CD4-positive, CD25-positive, alpha-beta regulatory T cell (primary cell): ENCODE measurements around the gene OGT. TPM values are rescaled to one million over a fixed set of nuclear protein-coding genes. Genes with fewer than 3 reads are reported as not detected.
"Not testable (repeated sequence)": the region's sequence is repeated elsewhere in the genome, so short reads cannot be mapped to it uniquely, and the experiment has no call there.

Experiments
- ATAC-seq, 2 donors: fragments of 150-1000 bp; cut with Tn5 transposase; one replicate each; pipeline ENCODE4 v1.10.0; 2021; ENCODE audit warnings: low read depth in 2 of 2, moderate number of reproducible peaks in 2 of 2, moderate library complexity in 1 of 2
- DNase-seq, 3 donors: peaks; one replicate each; pipeline versions ENCODE4 v3.0.0 to v3.0.0-alpha.2; 2012 to 2022; ENCODE audit warnings: mixed read lengths in 1 of 3
- H3K27ac ChIP-seq: one replicate; pipeline ENCODE4 v1.7.0; 2013; ENCODE audit warnings: mild to moderate bottlenecking, low read length; ENCODE audit not compliant: insufficient read depth, poor library complexity, severe bottlenecking
- H3K27me3 ChIP-seq: one replicate; pipeline ENCODE4 v1.7.0; 2013; ENCODE audit warnings: low read length; ENCODE audit not compliant: control insufficient read depth, insufficient read depth
- H3K36me3 ChIP-seq: one replicate; pipeline ENCODE4 v1.7.0; 2013; ENCODE audit warnings: mild to moderate bottlenecking, low read length, moderate library complexity; ENCODE audit not compliant: control insufficient read depth, insufficient read depth
- H3K4me1 ChIP-seq: 2 replicates; pipeline ENCODE4 v1.7.0; 2013; ENCODE audit warnings: mild to moderate bottlenecking, low read length; ENCODE audit not compliant: insufficient read depth, control insufficient read depth, poor library complexity, severe bottlenecking
- H3K4me3 ChIP-seq: one replicate; pipeline ENCODE4 v1.7.0; 2013; ENCODE audit warnings: low read depth, mild to moderate bottlenecking, low read length, moderate library complexity
- H3K9me3 ChIP-seq, 2 experiments: 1 replicate in 1 of 2; 2 replicates in 1 of 2; pipeline ENCODE4 v1.7.0; 2013; ENCODE audit warnings: low read length in 2 of 2, mild to moderate bottlenecking in 1 of 2, moderate library complexity in 1 of 2; ENCODE audit not compliant: control insufficient read depth in 2 of 2
- H3K27ac Mint-ChIP-seq, 3 donors: one replicate each; pipeline ENCODE4 v1.8.0; 2020 to 2022; ENCODE audit warnings: mild to moderate bottlenecking in 3 of 3, mixed read lengths in 3 of 3, moderate library complexity in 2 of 3
- H3K27me3 Mint-ChIP-seq: one replicate; pipeline ENCODE4 v1.8.0; 2022; ENCODE audit warnings: mild to moderate bottlenecking, mixed read lengths
- H3K36me3 Mint-ChIP-seq: one replicate; pipeline ENCODE4 v1.8.0; 2020; ENCODE audit warnings: mixed read lengths
- H3K4me1 Mint-ChIP-seq, 4 donors: one replicate each; pipeline ENCODE4 v1.8.0; 2020 to 2022; ENCODE audit warnings: mixed read lengths in 4 of 4, mild to moderate bottlenecking in 1 of 4
- H3K4me3 Mint-ChIP-seq, 4 donors: one replicate each; pipeline ENCODE4 v1.8.0; 2020 to 2022; ENCODE audit warnings: mild to moderate bottlenecking in 4 of 4, mixed read lengths in 4 of 4, moderate library complexity in 3 of 4
- H3K9me3 Mint-ChIP-seq, 7 donors: one replicate each; pipeline ENCODE4 v1.8.0; 2020 to 2022; ENCODE audit warnings: mixed read lengths in 7 of 7, mild to moderate bottlenecking in 3 of 7, moderate library complexity in 2 of 7
- polyA plus RNA-seq, 4 donors: library from polyadenylated mRNA; unstranded; fragments of 300-500 nt; fragmentation: Illumina TruSeq; gene quantifications; one replicate each; pipeline ENCODE4 v1.2.3, GENCODE V29; 2021
- total RNA-seq: library from RNA; stranded (reverse); gene quantifications from one replicate; pipeline ENCODE4 v1.2.3, GENCODE V29; 2022

OGT gene
- total and polyA plus RNA-seq, 5 donors from 2014 or later, result 27.7 to 557 (median 43.8) TPM

DNA sequence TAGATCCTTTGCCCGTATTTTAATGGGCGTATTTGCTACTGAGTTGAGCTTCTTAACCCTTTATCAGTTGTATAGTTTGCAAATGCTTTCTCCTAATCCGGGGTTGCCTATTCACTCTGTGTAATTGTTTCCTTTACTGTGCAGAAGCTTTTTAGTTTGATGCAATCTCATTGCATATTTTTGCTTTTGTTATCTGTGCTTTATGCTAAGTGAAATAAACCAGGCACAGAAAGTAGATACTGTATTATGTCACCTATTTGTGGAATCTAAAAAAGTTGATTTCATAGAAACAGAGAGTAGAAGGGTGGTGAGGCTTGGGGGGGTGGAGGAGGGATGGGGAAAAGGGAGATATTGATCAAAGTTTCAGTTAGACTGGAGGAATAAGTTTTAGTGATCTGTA lies 17.7 kb downstream of the OGT start:
- Histone ChIP-seq H3K36me3 (peaks cover 67% of the 10 kb centered on the region), H3K27me3 (no peaks in the 10 kb centered on the region), H3K4me1 (peaks cover 3% of the 10 kb centered on the region), H3K4me3 (no peak overlapping the region), H3K27ac (no peak overlapping the region), H3K9me3 (no peaks in the 10 kb centered on the region)
- Mint-ChIP-seq H3K36me3 (peaks cover 9% of the 10 kb centered on the region), H3K27ac (peak overlapping the region in 1 of 3 donors; percentile 52), H3K4me1 (peaks cover 0 to 17% (median 11%) of the 10 kb centered on the region in 4 donors), H3K9me3 (peaks cover 0 to 2% (median 0%) of the 10 kb centered on the region in 7 donors), H3K27me3 (no peaks in the 10 kb centered on the region), H3K4me3 (peak overlapping the region in 1 of 4 donors; percentile 37)
- DNase-seq (no peak), ATAC-seq (no peak)

DNA sequence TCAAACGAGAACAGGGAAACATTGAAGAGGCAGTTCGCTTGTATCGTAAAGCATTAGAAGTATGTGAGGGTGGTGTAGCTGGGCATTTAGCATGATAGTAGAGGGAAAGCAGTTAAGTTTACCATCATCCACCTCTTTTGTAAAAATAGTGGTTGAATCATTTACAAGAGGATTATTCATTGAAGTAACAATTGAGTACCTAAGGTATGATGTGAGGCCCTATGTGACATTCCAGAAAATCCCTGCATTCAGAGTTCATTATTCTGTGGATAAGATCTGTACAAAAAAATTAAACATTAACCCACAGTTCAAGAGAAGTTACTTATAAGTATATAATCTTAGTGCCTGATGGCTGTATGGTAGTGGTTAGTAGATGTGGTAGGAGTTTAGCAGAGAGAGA lies 23.1 kb downstream of the OGT start:
- Histone ChIP-seq H3K9me3 (no peaks in the 10 kb centered on the region), H3K4me3 (no peak overlapping the region), H3K27ac (no peak overlapping the region), H3K36me3 (peaks cover 64% of the 10 kb centered on the region), H3K27me3 (no peaks in the 10 kb centered on the region), H3K4me1 (no peaks in the 10 kb centered on the region)
- DNase-seq, result no peak
- Mint-ChIP-seq H3K4me1 (peaks cover 0 to 9% (median 6%) of the 10 kb centered on the region in 4 donors), H3K4me3 (no peak overlapping the region), H3K27ac (peak overlapping the region in 1 of 3 donors; percentile 56), H3K9me3 (peaks cover 0 to 2% (median 0%) of the 10 kb centered on the region in 7 donors), H3K36me3 (peaks cover 12% of the 10 kb centered on the region), H3K27me3 (no peaks in the 10 kb centered on the region)
- ATAC-seq, result no peak

DNA sequence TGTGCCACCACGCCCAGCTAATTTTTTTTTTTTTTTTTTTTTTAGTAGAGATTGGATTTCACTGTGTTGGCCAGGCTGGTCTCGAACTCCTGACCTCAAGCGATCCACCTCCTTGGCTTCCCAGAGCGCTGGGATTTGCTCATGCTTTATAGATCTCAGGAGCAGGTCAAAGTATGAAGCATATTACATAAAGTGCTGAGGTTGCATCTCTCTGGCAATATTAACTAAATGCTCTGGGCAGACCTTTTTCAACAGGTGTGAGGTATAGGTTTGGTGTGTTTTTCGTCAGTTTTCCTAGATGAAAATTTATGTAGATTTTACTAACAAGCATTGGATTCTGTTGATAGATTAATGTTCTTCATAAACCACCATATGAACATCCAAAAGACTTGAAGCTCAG lies 26.0 kb downstream of the OGT start:
- H3K27me3 ChIP-seq, result no peaks in the 10 kb centered on the region
- ATAC-seq (no peak), DNase-seq (no peak)
- H3K4me3 ChIP-seq, result no peak overlapping the region
- Mint-ChIP-seq H3K27me3 (no peaks in the 10 kb centered on the region), H3K4me1 (peaks cover 0 to 12% (median 7%) of the 10 kb centered on the region in 4 donors), H3K9me3 (peaks cover 0 to 1% (median 0%) of the 10 kb centered on the region in 7 donors), H3K36me3 (peaks cover 12% of the 10 kb centered on the region), H3K27ac (no peak overlapping the region), H3K4me3 (no peak overlapping the region)
- no peaks in the 10 kb centered on the region for H3K9me3 ChIP-seq
- H3K36me3 ChIP-seq, result peaks cover 82% of the 10 kb centered on the region
- no peaks in the 10 kb centered on the region for H3K4me1 ChIP-seq
- no peak overlapping the region for H3K27ac ChIP-seq

DNA sequence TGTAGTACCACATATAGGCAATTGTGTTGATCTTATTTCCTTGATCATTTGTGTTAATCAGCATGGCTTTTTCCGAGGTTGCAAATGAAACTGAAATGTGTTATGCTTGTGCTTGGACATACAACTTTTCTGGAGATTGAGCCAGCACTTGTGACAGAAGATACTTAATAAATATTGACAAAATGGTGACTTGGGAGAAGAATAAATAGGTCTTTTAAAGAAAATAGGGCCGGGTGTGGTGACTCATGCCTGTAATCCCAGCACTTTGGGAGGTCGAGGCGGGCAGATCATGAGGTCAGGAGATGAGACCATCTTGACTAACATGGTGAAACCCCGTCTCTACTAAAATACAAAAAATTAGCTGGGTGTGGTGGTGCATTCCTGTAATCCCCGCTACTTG lies 26.9 kb downstream of the OGT start:
- H3K36me3 Mint-ChIP-seq, result peaks cover 14% of the 10 kb centered on the region
- not testable (repeated sequence) for DNase-seq, H3K27ac ChIP-seq, H3K4me1 ChIP-seq, H3K9me3 Mint-ChIP-seq, H3K27me3 ChIP-seq, H3K27ac Mint-ChIP-seq, ATAC-seq, H3K4me3 ChIP-seq, H3K9me3 ChIP-seq, H3K27me3 Mint-ChIP-seq, H3K4me3 Mint-ChIP-seq
- peaks cover 0 to 16% (median 8%) of the 10 kb centered on the region in 4 donors for H3K4me1 Mint-ChIP-seq
- H3K36me3 ChIP-seq, result peaks cover 83% of the 10 kb centered on the region

DNA sequence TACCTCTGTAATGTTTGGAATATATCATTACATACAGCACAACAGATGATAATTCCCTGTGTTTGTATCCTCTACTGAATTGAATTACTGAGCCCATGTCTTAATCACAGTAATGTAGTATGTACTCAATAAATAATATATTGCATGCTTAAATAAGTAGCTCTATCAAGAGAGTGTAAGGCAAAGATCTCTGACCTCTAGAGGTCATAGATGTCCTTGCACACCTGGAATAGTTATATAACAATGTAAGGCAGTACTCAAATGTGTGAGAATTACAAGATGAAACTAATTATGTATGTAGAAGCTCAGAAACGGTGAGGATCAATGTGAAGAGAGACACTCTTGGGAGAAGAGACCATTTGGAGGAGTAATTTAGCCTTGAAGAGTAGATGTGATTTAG lies 31.0 kb downstream of the OGT start:
- peaks cover 28% of the 10 kb centered on the region for H3K36me3 Mint-ChIP-seq
- Histone ChIP-seq H3K9me3 (no peaks in the 10 kb centered on the region), H3K36me3 (peaks cover 88% of the 10 kb centered on the region), H3K27me3 (no peaks in the 10 kb centered on the region), H3K4me1 (no peaks in the 10 kb centered on the region), H3K4me3 (no peak overlapping the region), H3K27ac (no peak overlapping the region)
- peak overlapping the region in 1 of 3 donors; percentile 83 for H3K27ac Mint-ChIP-seq
- peak in 1 of 3 donors; percentile 24 for DNase-seq
- no peaks in the 10 kb centered on the region for H3K27me3 Mint-ChIP-seq
- H3K4me3 Mint-ChIP-seq, result no peak overlapping the region
- no peaks in the 10 kb centered on the region for H3K9me3 Mint-ChIP-seq
- peaks cover 0 to 12% (median 9%) of the 10 kb centered on the region in 4 donors for H3K4me1 Mint-ChIP-seq
- ATAC-seq, result no peak

DNA sequence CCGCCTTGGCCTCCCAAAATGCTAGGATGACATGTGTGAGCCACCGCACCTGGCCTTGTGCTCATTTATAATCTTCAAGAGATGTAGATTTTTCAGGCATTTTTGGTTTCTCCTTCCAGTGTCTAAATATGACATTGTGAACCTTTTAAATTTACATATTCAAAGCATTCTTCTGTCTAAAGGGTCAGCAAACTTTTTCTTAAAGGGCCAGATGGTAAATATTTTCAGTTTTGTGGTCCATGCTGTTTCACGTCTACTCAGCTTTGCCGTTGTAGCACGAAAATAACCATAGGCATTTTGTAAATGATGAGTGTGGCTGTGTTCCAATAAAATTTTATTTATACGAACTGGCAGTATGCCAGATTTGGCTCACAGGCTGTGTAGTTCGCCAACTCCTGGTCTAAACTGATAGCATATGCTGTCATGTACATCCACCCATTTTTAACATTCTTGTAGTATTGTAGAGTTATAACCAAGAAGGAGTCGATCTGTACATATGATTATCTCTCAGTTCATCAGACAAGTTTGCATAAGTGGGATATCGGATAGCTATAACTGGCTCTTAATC lies 32.7 kb downstream of the OGT start:
- no peaks in the 10 kb centered on the region for H3K9me3 ChIP-seq
- H3K9me3 Mint-ChIP-seq, result no peaks in the 10 kb centered on the region
- no peaks in the 10 kb centered on the region for H3K27me3 ChIP-seq
- DNase-seq (no peak), ATAC-seq (no peak)
- peaks cover 81% of the 10 kb centered on the region for H3K36me3 ChIP-seq
- no peak overlapping the region for H3K4me3 Mint-ChIP-seq
- no peak overlapping the region for H3K4me3 ChIP-seq
- H3K27ac ChIP-seq, result no peak overlapping the region
- no peaks in the 10 kb centered on the region for H3K4me1 ChIP-seq
- peaks cover 0 to 12% (median 9%) of the 10 kb centered on the region in 4 donors for H3K4me1 Mint-ChIP-seq
- H3K27me3 Mint-ChIP-seq, result no peaks in the 10 kb centered on the region
- no peak overlapping the region for H3K27ac Mint-ChIP-seq
- H3K36me3 Mint-ChIP-seq, result peaks cover 30% of the 10 kb centered on the region

DNA sequence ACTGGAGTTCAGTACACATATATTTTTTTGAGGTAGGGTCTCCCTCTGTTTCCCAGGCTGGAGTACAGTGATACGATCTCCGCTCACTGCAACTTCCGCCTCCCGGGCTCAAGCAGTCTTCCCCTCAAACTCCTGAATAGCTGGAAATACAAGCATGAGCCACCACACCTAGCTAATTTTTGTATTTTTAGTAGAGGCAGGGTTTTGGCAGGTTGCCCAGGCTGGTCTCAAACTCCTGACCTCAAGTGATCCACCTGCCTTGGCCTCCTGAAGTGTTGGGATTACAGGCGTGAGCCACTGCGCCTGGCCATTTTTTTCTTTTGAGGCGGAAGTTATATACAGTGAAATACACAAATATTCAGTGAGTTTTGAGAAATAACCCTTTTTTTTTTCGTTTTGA lies 38.5 kb downstream of the OGT start:
- not testable (repeated sequence) for H3K27me3 Mint-ChIP-seq, H3K4me3 ChIP-seq, ATAC-seq, H3K4me1 ChIP-seq, H3K27me3 ChIP-seq, DNase-seq, H3K27ac ChIP-seq, H3K4me3 Mint-ChIP-seq, H3K9me3 Mint-ChIP-seq, H3K4me1 Mint-ChIP-seq, H3K9me3 ChIP-seq
- peaks cover 71% of the 10 kb centered on the region for H3K36me3 ChIP-seq
- H3K36me3 Mint-ChIP-seq, result peaks cover 13% of the 10 kb centered on the region
- peak overlapping the region in 1 of 3 donors; percentile 26 for H3K27ac Mint-ChIP-seq

DNA sequence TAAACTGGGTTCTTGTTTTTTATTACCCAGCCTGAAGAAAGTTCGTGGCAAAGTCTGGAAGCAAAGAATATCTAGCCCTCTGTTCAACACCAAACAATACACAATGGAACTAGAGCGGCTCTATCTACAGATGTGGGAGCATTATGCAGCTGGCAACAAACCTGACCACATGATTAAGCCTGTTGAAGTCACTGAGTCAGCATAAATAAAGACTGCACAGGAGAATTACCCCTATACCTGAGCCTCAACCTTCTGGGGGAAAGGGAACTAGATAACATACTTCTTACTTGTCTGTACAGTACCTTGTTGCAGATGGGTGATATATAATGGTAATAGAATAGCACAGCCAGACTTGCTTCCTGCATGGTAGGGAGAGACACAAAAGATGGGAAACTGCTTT lies 40.7 kb downstream of the OGT start:
- no peaks in the 10 kb centered on the region for H3K4me1 ChIP-seq
- Mint-ChIP-seq H3K27me3 (no peaks in the 10 kb centered on the region), H3K27ac (no peak overlapping the region), H3K9me3 (no peaks in the 10 kb centered on the region), H3K4me1 (peaks cover 0 to 6% (median 4%) of the 10 kb centered on the region in 4 donors), H3K4me3 (no peak overlapping the region), H3K36me3 (peaks cover 6% of the 10 kb centered on the region)
- DNase-seq (no peak), ATAC-seq (no peak)
- H3K36me3 ChIP-seq, result peaks cover 53% of the 10 kb centered on the region
- H3K27ac ChIP-seq, result no peak overlapping the region
- H3K9me3 ChIP-seq, result no peaks in the 10 kb centered on the region
- H3K4me3 ChIP-seq, result no peak overlapping the region
- no peaks in the 10 kb centered on the region for H3K27me3 ChIP-seq
